GM21423 (cell line): ENCODE data around the gene ARFRP1.
A peak's percentile ranks its signal among the peaks of the same experiment; 100 is the strongest.
"Not testable (repeated sequence)": the region's sequence is repeated elsewhere in the genome, so short reads cannot be mapped to it uniquely, and the experiment has no call there.

Source experiments
- ATAC-seq: cut with Tn5 transposase; IDR thresholded peaks from one replicate; pipeline ENCODE4 v1.9.1; 2021; ENCODE audit warnings: mild to moderate bottlenecking, moderate library complexity; ENCODE audit not compliant: unreplicated experiment

The ARFRP1 gene

DNA sequence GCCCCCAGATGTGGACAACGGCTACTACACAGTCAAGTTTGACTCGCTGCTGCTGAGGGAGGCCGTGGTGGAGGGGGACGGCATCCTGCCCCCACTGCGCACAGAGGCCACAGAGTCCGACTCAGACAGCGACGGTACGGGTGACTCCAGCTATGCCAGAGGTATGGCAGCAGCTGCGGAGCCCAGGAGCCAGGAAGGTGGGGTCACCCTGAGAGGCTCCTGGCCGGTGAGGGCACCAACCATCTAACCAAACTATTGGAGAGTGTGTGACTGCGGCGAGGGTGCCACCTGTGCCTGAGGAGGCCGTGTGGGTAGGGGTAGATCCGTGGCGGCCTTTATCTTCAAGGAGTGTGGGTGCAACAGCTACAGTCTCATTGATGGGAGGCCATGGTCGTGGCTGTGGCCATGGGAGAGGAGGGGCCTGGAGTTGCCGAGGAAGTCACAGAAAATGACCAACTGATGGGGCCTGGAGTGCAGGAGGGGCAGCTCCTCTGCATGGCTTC is 25.9 kb upstream of the ARFRP1 start:
- ATAC-seq, result no peak

DNA sequence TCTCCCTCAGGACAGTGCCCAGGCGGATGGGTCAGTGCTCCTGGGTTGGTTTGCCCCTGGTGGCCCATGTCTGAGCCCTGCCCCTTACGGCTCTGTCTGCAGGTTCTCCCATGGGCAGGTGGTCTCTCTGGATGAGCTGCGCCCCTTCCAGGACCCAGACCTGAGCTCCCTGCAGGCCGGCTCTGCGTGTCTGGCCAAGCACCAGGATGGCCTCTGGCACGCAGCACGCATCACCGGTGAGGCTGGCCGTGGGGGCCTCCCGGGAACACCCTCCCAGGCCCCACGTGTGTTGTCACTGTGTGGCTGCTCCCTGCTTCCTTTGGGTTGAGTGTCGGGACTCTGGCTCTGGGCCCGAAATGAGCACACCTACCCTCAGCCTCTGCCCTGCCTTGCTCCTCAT is 25.3 kb upstream of the ARFRP1 start:
- ATAC-seq, result no peak

- no peak for ATAC-seq
These were observed 24.6 kb upstream of the ARFRP1 start for GRCh38 chr20:63732118-63733095.

DNA sequence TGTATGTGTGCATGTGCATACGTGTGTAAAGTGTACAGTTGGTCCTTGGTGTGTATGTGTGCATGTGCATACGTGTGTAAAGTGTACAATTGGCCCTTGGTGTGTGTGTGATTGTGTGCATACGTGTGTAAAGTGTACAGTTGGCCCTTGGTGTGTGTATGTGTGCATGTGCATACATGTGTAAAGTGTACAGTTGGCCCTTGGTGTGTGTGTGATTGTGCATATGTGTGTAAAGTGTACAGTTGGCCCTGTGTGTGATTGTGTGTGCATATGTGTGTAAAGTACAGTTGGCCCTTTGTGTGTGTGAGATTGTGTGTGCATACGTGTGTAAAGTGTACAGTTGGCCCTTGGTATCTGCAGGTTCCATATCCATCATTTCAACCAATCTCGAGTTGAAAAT is 23.6 kb upstream of the ARFRP1 start:
- ATAC-seq, result no peak

- ATAC-seq, result not testable (repeated sequence)
These were observed 22.5 kb upstream of the ARFRP1 start for GRCh38 chr20:63730189-63730733.

DNA sequence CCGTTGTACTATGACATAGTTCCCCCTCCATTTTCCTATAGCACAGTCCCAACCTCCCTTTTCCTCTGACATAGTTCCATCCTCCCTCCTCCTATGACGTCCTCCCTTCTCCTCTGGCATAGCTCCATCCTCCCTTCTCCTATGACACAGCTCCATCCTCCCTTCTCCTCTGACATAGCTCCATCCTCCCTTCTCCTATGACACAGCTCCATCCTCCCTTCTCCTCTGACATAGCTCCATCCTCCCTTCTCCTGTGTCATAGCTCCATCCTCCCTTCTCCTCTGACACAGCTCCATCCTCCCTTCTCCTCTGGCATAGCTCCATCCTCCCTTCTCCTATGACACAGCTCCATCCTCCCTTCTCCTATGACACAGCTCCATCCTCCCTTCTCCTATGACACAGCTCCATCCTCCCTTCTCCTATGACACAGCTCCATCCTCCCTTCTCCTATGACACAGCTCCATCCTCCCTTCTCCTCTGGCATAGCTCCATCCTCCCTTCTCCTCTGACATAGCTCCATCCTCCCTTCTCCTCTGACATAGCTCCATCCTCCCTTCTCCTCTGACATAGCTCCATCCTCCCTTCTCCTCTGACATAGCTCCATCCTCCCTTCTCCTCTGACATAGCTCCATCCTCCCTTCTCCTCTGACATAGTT is 15.3 kb upstream of the ARFRP1 start:
- ATAC-seq, result not testable (repeated sequence)

DNA sequence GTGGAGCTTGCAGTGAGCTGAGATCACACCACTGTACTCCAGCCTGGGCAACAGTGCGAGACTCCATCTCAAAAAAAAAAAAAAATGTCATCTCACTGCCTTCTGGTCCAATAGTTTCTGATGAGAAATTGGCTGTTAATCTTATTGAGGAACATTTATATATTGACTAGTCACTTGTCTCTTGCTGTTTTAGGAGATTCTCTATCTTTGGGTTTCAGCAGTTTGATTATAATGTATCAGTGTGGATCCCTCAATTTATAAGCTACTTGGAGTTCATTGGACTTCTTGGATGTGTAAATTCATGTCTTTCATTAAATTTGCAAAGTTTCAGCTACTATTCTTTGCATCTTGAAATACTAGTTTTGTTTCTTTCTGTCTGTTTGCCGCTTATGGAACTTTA is 11.2 kb upstream of the ARFRP1 start:
- no peak for ATAC-seq

GRCh38 chr20:63714858-63715257 is 7.1 kb upstream of the ARFRP1 start:
- no peak for ATAC-seq

GRCh38 chr20:63712191-63712590 is 4.4 kb upstream of the ARFRP1 start:
- no peak for ATAC-seq

DNA sequence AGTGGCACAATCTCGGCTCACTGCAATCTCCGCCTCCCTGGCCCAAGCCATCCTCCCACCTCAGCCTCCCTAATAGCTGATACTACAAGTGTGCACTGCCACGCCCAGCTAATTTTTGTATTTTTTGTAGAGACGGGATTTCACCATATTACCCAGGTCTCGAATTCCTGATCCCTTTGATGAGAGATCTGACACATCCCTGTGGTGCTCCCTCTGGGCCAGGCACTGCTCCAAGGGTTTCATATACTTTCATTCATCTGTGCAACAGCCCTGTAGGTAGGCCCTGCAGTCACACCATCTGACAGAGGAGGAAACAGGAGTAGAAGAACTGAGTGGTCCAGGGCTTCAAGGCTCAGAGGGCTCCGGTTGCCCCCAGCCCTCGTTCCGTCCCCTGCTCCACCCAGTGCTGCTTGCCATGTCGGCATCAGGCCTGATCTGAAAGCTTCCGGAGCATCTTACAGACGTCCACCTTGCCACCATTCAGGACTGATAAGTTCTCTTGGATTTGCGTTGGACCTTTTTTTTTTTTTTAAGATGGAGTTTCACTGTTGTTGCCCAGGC is 3.4 kb upstream of the ARFRP1 start:
- ATAC-seq, result no peak

GRCh38 chr20:63709149-63709527 is 1.4 kb upstream of the ARFRP1 start:
- no peak for ATAC-seq

- no peak for ATAC-seq
These were observed 749 bp upstream of the ARFRP1 start for GRCh38 chr20:63708301-63709148.

DNA sequence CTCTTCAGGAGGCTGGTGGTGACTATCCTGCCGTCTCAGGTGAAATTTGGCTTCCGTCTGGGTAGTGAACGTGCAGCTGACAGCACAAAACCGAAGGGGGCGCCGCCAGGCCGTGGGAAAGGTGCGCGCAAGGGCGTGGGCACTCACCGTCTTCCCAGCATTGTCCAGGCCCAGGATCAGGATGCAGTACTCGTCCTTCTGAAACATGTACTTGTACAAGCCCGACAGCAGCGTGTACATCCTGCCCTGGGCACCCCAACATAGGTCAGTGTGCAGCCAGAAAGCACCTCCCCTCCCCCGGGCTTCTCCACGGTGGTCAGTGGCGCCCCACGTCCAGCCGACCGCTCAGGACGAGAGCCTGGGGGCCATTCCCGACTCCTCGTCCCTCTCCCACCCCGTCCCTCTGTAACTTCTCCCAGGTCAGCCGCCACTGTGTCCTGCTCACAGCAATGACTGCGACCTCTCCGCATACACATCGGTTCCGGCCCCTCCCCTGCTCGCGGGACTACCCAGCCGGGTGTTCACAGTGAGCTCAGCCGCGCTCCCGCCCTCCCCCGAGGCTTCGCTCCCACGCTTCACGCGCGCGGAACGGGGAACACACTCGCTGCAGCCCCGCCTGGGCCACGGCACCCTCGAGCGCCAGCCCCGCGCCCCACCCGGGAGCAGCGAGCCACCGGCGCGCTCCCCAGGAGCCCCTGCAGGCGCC is 771 bp downstream of the ARFRP1 start:
- ATAC-seq, result peak; percentile 16

DNA sequence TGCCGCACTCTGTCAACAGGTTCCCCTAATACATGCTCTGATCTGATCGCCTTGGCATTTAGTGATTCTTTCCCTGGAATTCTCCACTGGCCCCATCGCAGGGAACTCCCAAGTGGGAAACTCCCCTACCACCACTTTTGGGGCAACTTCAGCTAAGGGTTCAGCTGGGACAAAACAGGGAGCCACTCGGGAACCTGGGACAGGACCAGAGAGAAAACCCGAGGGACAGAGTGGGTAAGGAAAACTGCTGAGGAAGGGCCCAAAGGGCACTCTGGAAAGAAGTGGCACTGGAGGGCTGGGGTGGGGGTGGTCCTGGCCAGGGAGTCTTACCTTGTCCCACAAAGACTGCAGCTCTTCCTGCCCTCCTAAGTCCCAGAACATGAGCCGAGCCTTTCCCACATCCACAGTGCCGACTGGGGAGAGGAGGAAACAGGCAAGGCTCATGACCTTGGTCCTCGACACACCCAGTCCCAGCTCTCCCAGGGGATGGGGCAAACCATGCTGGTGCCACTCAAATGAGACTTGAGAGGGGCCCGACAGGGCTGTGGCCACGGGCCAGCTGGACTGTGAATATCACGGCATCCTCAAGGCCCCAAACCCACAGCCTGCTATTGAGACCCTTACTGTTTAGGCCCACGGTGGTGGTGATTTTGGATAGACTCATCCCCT is 1.6 kb downstream of the ARFRP1 start:
- ATAC-seq, result no peak

DNA sequence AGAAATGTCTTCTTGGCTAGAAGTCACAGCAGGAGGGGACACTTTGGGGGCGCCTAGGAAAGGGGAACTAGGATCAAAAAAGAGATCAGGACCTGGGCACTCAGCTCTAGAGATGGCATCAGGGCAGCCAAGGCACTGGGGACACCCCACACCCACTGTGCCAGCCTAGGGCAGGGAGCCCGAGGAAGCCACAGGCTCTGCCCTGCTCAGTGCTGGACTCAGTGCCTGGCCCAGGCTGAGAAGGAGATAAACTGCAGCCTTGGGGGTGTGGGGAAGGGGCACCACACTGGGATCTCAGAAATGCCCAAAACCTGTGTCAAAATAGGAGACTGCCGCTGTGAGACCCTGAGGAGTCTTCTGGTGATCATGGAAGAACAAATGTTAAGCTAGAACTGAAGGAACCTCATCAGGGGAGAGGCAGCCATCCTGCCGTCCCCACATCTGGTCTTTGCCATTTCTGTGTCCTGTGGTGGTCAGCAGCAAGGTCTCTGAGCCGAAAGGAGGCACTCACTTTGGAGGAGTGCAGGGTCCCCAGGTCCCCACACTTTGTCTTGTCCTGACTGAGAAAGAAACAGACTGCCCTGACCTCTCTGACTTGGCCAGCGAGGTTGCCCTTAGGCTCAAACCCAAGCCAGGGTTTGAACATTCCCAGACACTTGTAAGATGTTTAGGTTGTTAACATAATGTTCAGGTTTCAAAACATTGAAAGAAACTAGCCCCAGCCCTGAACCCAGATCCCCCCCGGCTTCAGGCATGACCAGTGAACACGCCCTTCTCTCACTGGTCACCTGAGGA is 2.3 kb downstream of the ARFRP1 start:
- ATAC-seq, result no peak

GRCh38 chr20:63704749-63705117 is 3.0 kb downstream of the ARFRP1 start:
- no peak for ATAC-seq

DNA sequence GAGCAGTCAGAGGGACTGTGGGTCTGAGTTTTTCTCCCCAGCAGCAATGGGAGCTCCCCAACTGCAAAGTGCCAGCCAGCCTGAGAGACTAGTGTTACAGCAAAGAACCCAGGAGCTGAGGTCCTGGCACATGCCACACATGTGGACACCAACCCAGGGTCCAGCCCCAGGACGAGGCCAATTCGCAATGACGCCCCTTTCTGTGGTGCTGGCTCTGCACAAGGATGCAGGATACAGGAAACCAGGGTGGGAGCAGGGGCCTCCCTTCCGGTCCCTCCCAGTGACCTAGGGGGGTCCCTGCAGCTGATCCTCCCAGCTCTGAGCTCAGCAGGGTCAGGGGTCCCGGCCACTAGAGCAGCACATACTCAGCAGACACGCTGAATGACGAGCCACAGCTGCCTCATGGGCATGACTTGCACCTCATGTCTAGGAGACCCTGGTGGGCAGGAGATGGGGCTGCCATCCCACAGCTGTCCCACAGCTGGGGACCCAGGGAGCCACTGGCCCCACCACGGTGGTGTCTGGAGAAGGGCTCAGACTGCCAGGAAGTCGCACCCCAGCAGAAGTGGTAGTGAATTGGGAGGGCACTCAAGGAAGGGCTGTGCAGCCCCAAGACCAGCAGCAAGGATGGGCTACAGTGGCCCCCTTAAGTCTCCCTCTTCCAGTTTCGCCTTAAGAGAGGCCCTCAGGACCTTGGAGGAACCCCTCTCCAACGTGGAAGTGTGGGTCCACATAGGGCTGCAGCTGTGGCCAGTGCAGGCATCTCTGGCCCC is 3.6 kb downstream of the ARFRP1 start:
- ATAC-seq, result no peak

DNA sequence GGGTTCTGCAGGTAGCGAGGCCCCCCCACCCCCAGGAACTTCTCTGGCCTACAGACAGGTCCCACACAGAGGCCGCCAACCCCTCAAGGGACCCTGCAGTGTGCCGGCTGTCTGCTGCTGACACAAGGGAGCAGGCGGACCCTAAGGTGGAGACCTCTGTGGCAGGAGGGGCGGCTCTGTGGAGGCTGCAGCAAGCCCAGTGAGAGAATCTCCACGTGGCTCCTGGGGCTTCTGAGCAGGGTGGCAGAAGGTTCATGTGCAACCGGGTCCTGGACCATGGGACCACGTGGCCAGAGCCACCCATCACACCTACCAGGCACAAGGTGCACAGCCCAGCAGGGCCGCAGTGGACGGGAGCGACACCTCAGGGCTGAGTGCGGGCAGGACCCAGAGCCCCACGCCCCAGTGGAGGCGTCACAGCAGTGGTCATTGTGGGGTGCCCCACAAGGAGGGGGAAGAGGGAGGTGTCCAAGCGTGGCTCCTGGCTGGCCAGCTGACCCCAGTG is 4.3 kb downstream of the ARFRP1 start:
- ATAC-seq, result no peak
